HG03520 (cell line): Measurements from ENCODE around the gene SLC9A7.
"Not testable (repeated sequence)": the region's sequence is repeated elsewhere in the genome, so short reads cannot be mapped to it uniquely, and the experiment has no call there.

Experiments used
- ATAC-seq: cut with Tn5 transposase; IDR thresholded peaks from one replicate; pipeline ENCODE4 v1.9.1; 2021; ENCODE audit warnings: mild to moderate bottlenecking, moderate library complexity; ENCODE audit not compliant: unreplicated experiment

SLC9A7 gene

DNA sequence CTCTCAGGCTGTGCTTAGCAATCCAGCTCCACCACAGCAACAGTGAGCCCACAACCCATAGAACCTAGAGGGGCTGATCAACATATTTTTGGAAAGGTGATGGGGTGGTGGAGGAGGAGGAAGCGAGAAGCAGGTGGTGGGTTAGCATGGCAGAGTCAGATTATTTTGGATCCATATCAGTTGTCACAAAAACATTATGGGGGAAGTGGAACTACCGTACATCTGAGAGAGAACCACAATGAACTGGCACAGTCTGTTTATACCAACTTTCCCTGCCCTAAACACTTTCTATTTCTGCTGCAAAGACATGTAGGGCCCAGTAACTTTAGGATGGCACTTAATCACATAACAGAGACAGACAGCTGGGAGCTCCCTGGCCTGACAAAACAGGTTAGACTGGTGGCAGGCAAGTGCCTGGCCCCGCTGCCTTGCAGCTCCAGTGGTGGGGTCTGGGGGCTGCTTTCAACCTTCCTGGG is 4.3 kb downstream of the SLC9A7 start:
- ATAC-seq, result no peak

DNA sequence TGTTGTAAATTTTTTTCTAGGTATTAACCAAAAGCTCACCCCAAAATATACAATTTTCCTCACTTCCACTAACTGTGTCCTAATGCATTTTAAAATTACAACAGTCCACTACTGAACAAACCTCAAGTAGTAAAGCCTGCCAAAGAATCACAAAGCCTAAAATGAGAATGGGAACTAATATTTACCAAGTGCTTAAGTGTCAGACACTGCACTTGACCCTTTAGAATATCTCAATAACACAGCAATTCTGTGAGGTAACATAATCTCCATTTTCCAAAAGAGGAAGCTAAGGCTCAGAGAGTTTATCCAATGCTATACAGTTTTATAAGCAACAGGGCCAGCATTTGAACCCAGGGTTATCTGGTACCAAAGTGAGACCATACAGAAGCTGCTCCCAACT is 4.9 kb downstream of the SLC9A7 start:
- ATAC-seq, result no peak

DNA sequence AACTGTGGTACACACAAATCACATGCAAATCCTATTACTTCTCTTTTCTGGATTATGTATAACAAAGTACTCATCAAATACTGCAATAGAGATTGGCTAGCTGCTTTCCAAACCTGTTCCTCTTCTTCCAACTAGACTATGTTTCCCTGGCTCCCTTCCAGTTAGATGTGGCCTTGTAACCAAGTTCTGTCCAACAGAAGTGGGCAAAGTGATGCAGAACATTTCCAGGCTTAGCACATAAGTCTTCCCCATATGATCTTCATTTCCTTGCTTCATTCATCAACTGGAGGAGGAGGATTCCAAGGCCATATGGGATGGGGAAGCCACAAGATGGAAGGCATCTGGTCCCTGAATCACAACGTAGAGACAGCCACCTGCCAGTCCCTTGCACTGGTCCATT is 8.0 kb downstream of the SLC9A7 start:
- ATAC-seq, result no peak

DNA sequence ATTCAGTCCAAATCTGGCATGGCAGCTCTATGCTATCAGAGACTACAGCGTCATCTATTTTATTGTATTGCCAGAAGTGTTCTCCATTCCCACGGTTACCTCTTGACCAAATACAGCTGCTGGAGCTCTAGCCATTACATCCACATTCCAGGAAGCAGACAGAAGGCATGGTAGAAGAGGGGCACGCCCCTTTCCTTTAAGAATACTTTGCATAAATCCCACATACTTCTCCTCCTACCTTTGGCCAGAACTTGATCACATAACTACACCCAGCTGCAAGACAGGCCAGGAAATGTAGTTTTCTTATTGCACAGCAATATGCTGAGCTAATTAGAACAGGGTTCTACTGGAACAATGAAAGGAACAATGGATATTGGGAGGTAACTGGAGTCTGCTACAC is 14.9 kb downstream of the SLC9A7 start:
- ATAC-seq, result no peak

DNA sequence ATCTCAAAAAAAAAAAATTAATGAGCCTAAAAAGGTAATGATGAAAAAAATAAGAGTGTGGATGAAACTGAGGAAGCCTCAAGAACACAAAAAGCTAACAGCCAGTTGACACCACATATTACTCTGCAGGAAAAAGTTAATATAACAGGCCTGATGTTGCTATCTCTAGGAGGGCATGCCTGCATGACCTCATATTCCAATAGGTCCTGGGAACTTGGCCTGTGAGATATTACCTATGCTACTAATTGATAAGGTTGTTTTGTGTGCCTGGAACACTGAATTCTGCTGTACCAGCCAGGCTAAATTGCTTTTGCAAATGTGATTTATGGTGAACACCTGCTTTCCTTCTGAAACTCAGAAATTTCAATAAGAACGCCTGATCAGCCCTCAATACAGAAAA is 15.9 kb downstream of the SLC9A7 start:
- ATAC-seq, result no peak

DNA sequence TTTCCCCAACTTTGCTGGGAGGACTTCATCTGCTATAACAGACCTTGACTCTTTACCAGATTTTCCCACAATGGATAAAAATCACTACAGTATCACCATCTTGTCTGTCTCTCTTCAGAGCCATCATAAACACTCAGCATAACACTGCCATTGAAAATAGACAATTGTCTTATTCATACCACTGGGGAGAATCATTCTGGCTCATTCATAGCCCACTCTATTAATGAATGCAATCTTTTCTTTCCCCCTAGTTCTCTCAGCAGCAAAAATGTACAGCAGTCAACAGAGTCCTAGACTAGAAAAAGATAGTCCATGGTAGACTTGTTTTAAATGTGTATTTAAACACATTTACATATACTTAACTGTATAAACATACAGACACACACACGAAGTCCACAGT is 19.2 kb downstream of the SLC9A7 start:
- no peak for ATAC-seq

DNA sequence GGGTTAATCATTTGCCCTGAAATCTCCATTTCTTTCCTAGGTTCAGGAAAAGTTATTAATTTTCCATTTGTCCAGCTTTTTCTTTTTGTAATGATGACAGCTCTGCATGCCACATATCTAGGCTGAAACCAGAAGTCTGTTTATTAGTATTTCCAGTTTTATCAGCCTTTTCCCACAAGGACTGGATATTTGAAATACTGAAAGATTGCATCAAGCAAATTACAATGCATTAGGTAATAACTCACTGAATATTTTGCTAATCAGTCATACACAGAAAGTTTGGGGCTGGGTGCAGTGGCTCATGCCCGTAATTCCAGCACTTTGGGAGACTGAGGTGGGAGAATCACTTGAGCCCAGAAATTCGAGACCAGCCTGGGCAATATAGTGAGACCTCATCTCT is 21.5 kb downstream of the SLC9A7 start:
- ATAC-seq, result no peak

DNA sequence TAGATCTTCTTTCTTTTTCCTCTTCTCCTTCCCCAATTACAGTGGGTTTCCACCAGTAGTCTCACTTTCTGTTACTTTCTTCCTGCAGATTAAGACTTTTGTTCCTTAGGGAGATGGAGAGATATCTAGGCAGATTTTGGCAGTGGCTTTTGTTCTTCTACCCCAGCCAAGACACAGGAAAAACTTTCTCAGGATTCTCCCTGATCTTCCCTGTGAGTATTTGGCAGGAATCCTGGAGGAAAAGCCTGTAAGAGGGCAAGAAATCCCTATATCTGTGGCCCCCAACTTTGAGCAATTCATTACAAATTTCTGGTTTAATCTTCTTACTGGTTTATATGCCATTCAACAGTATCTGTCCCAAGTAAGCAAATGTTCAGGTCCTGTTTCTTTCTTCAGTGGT is 21.9 kb downstream of the SLC9A7 start:
- ATAC-seq, result no peak

DNA sequence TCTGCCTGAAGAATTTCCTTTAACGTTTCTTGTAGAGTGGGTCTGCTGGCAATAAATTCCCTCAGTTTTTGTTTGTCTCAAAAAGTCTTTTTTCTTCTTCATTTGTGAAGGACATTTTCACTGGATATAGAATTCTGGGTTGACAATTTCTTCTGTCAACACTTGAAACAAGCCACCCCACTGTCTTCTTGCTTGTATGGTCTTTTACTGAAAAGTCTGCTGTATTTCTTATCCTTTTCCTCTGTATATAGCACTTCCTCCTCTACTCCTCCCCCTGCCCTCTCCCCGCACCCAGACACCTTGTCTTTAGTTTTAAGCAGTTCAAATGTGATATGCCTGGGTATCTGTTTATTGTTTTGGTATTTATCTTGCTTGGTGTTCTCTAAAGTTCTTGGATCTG is 23.3 kb downstream of the SLC9A7 start:
- no peak for ATAC-seq

DNA sequence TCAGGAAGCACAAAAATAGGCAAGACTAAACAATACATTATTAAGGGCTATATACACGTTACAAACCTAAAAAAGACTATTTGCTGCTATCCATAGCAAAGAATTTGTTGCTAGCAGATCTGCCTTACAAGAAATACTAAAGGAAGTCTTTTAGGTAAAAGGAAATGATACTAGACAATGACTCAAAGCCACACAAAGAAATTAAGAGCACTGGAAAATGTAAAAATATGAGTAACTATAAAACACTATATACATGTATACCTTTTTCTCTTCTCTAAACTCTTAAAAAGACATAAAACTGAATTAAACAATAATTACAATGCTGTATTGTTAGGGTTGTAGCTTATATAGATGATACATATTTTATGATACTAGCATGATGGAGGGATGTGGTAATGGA is 25.7 kb downstream of the SLC9A7 start:
- ATAC-seq, result no peak

DNA sequence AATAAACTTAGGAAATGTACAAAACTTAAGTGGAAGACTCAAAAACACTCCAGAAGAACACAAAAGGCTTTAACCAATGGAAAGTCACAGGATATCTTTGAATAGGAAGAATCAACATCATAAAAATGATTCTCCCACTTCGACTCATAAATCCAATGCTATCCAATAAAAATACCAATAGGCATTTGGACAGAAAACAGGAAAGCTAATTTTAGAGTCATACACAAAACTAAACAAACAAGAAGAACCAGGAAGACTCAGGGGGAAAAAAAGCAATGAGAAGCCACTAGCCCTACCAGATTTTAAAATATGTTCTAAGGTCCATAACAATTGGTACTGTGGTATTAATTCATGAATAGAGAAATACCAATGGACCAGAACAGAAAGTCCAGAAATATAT is 28.2 kb downstream of the SLC9A7 start:
- ATAC-seq, result no peak

DNA sequence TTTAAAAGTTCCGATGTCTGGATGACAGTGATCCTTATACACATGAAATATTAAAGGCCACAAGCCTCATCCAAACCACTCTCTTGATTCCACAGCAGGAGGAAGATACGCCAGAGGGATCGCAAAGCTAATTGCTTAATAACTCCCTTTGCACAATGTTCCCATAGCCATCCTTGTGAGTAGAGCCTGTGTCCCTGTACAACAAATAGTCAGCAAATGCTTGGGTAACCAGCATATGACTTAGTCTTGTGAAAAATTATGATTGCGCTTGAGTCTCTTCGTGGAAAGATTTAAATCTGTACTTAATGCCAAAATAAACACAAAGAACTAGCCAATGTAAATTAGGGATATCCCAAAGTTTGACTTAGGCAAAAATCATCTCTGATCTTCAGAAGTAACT is 31.5 kb downstream of the SLC9A7 start:
- ATAC-seq, result no peak

DNA sequence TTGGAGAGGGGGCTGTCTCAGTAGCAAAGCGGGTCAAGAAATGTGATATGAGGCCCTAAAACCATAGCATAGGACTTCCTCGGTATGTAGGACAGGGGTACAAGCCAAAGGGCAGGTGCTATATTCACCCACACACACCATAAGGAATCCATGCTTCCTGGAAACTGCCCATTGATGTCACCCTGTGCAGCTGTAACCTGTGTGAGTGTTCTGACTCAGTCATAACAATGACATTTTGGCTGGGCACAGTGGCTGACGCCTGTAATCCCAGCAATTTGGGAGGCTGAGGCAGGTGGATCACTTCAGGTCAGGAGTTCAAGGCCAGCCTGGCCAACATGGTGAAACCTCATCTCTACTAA is 35.4 kb downstream of the SLC9A7 start:
- ATAC-seq, result not testable (repeated sequence)

DNA sequence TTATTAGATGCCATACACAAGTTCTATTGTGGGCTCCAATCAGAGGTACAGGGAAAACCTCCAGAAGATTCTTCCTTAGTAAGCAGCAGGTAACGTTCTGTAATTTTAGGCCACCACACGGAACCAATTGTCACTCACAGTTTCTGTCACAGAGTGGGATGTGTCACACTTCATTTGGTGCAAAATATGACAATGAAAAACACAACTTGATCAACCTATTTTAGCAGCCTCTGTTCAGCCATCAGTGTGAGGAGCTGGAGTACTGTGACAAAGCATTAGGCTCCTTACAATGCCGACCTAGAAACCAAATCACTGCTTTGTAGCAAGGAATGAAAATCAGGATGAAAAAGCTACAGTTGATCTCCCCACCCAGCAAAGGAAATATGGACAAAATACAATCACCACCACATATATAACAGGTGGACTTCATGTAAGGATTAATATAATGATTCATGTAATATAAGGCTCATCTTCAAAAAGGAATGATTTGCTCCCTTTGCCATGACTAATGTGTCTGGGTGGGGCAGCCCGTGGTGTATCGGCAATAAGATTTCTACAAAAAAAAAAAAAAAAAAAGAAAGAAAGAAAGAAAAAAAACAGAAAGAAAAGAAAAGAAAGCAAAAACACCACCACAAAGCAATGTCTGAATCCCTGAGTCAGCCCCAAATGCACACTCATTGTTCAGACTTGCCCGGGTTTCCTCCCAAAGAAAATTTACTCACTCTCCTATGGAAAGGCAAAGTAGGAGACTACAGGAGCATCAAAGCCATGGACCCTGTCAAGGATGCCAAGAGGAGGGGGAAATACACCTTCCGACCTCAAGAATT is 36.0 kb downstream of the SLC9A7 start:
- no peak for ATAC-seq

DNA sequence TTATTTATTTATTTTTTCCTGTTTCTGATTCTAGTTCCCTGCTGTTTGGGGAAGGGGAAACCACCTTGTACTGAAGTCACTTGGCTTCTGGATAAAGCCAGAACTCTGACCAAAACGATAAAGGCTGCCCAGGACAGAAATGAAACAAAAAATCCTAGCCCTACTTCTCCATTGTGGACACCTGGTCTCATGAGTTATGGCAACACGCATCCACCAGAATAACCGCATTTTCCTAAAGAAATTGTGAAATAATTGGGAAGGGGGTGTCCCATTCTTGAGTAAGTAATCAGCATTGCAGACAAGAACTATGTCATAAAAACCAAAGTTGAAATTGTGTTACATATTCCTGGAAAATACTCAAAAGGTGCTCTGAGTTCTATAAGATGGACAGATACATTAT is 42.1 kb downstream of the SLC9A7 start:
- no peak for ATAC-seq

DNA sequence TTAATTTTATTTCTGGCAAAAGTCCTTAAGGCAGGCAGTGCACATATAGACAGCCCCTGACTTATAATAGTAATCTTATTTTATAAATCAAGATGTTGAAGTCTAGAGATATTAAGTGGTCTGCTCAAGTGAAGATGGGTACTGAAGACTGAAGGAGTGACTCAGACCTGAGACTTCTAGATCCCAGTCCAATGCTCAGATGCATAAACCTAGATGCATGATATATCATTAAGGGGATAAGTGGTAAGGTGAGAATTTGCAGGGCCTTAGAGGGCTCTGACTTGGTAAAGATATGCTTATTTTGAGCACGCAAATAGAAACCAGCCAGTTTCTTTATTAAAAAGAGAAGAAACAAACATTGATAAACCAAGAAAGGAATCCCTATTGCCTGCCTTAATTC is 42.9 kb downstream of the SLC9A7 start:
- no peak for ATAC-seq

DNA sequence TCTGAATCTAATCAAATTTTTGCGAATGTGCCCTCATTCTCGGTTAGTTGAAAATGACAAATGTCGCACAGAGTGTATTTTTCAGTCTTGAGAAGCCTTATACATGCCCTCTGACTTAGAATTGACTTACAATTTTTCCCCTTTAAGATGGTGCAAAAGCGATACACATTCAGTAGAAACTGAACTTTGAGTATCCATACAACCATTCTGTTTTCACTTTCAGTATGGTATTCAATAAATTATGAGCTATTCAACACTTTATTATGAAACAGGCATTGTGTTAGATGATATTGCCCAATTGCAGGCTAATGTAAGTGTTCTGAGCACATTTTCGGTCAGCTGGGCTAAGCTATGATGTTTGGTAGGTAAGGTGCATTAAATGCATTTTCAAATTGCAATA is 43.4 kb downstream of the SLC9A7 start:
- ATAC-seq, result no peak

DNA sequence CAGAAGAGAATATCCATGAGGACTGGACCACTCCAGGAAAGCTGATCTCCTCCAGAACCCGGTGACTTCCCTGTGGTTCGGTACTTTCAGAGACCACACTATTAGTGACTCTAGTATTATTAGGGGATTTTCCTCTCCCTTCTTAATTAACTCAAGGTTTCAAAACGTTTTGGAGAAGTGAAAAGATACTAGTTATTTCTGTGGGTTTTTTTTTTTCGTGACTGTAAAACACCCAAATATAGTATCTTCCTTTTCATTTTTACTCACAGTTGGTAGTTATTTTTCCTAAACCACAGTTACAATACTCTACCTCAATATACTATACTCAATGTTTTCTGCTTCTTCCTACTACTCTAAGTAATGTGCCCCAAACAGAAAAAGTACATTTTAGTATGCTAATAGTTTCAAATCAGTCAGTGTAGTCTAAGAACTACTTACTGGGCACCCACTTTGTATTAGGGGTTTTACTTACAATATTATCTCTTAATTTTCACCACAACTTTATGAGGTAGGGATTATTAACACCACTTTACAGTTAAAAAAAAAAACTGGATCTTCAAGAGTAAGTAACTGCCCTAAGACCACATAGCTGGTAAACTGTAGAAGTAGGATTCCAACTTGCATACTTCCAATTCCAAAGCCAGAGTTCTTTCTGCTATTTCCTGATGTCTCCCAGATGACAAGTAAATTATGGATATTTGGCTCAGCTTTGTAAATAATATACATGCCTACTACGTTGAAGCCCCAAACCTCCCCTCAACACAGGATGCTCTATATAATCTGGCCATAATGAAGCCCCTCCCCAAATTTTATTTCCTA is 45.0 kb downstream of the SLC9A7 start:
- ATAC-seq, result peak; percentile 70

DNA sequence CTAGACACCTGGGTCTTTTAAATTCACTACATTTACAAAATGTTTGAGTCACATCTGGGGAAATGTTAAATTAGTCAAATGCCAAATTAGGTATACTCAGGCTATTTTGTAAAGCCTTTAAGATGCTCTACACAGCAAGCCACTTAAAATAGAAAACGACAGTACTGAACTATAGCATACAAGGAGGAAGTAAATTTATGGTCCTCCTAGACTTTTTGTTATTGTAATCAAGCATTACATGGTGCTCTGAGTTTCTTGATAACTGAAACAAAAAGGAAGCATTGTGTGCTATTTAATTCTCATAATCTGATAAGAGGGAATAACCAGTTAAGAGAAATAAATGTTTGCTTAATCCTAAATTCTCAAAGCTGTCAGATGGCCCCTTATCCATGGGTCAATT is 46.2 kb downstream of the SLC9A7 start:
- ATAC-seq, result no peak

DNA sequence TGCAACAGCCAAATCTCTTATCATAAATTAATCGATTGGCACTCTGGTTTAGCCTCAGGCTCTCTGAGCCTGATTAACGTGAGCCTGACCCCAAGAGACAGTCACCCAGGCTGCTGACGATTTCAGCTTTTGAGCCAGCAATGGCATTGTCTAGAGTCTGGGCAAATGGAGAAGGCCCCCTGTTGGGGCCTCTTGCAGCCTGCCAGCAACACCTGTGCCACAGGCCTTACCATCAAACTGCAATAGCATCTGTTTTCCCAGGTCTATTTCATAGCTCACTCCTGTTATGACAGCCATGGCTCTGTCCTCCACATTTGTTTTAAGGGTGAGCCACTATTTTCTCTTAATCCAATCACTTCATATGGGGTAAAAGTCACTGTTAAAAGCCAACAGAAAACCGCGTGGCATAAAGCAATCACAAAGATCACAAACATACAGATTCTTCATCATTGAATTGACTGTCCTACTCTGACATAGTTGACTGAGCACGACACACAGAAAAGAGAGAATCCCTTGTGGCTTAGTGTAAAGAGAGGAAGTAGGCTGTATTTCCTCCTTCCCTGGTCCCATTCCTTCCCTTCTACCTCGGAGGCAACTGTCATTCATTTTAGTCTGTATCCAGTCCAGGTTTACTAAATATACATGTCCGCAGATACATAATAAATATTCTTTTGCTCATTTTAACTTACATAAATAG is 47.8 kb downstream of the SLC9A7 start:
- ATAC-seq, result no peak

DNA sequence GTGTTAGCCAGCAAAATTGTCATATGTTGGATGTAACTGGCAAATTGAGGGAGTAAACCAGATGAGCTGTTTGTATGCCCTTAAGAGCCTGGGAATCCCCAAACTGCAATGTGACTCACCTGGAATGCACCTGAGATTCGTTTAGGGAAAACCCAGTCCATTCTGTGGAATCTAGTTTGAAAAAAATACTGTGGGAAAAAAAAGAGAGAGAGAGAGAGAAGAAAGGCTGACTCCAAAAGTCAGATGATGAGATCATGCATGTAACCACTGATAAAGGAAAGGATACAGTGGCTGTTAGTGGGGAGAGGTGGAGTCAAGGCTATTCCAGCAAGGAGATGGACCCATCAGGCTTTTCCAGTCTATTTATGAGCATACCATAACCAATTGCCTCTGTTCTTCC is 48.5 kb downstream of the SLC9A7 start:
- no peak for ATAC-seq
